ENCODE results near the gene CALCOCO2.

DNA sequence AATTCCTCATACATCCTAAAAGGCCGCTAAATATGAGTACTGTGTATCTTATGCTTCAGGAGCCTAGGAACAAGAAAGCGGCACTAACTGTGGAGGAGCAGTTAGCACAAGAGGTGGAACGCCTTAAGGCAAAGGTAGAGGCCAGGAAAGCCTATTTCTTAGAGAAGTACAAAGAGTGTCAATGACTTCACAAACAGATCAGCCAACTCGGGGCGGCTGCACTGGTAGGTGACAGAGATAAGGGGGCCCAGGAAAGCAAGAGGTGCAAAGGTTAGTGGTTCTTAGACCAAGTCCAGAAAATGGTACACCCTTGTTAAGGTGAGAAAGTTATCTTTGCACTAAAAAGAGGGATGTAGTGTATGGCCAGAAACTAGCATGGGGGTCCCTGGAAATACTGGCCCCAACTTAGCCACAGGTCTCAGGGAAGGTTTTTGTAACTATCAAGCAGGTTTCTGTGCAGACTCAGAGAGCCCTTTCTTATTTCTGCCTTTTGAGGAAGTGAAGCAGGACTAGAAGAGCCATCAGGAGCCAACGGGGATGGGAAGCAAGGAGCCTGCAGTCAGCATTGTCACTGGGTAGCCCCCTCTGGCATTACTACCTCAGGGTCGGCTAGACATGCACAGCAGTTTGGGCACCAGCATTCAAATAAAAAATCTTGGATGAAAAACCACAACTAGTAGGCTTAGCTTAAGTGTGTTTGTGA lies 24.1 kb downstream of the CALCOCO2 start:
- no peak for TF ChIP-seq CTCF (optimal IDR thresholded peaks at IDR 0.05 in 1 of 3, IDR thresholded peaks at IDR 0.05 in 1 of 3, conservative IDR thresholded peaks at IDR 0.05 in 1 of 3; ENCODE audit: extremely low read depth in 1 of 3, insufficient read depth in 2 of 3, low read length in 3 of 3)
- no peak for TF ChIP-seq EZH2 (IDR thresholded peaks at IDR 0.05; ENCODE audit: low read length)
